HepG2 (cell line): ENCODE data around the gene SLX9. TPM values are rescaled to one million over a fixed set of nuclear protein-coding genes. Genes with fewer than 3 reads are reported as not detected.

Source experiments
- ATAC-seq: fragments of 200-7000 bp; cut with Tn5 transposase; 3 replicates; pipeline ENCODE4 v1.9.1; 2020; ENCODE audit warnings: mild to moderate bottlenecking, moderate library complexity
- BruUV-seq: library from RNA; stranded (reverse); fragments of 400-500 nt; replicated peaks from 2 replicates; lab custom pipeline; 2021; lab: Mats Ljungman, UMichigan
- CTCF ChIA-PET: fragments of 300-600 bp; formaldehyde crosslinking; extraction: SDS; loops from one replicate; lab custom pipeline; 2021; ENCODE audit warnings: low total read pairs, inconsistent platforms, low intra/inter-chr PET ratio; lab: Yijun Ruan, JAX
- POLR2A ChIA-PET: fragments of 350-600 bp; sonication (Branson Sonifier 250); formaldehyde crosslinking; loops from one replicate; lab custom pipeline; 2020; ENCODE audit warnings: antibody characterized with exemption, inconsistent platforms; lab: Yijun Ruan, JAX
- DNase-seq: peaks from one replicate; pipeline ENCODE4 v3.0.0-alpha.2; 2015; ENCODE audit warnings: low spot score
- FAIRE-seq: peaks from 3 replicates; lab custom pipeline; 2011; peaks lifted over from hg19 to GRCh38; lab: Jason Lieb, UNC
- H2AFZ ChIP-seq: one replicate; pipeline ENCODE4 v1.6.1; 2011; ENCODE audit warnings: low read length, inconsistent platforms
- H3K27ac ChIP-seq: fragments of 300-600 bp; 3 replicates; pipeline ENCODE4 v1.8.0; 2011; ENCODE audit warnings: mixed run types, mild to moderate bottlenecking, mixed read lengths, low read length, inconsistent platforms; ENCODE audit not compliant: insufficient read depth; ENCODE audit errors: extremely low read length
- H3K27me3 ChIP-seq, 2 experiments: fragments of 200-600 bp in 1 of 2; 2 replicates in 1 of 2; 3 replicates in 1 of 2; pipeline versions ENCODE4 v1.6.0 to v1.8.0; 2011; ENCODE audit warnings: low read length in 2 of 2, mild to moderate bottlenecking in 2 of 2, moderate library complexity in 2 of 2, inconsistent platforms in 1 of 2; ENCODE audit not compliant: insufficient read depth in 2 of 2, control insufficient read depth in 1 of 2
- H3K36me3 ChIP-seq, 2 experiments: fragments of 200-600 bp in 1 of 2; replicated peaks in 1 of 2; 2 replicates in 1 of 2; 3 replicates in 1 of 2; pipeline versions ENCODE4 v1.5.1 to v1.8.0; 2011; ENCODE audit warnings: low read length in 2 of 2, inconsistent platforms in 1 of 2; ENCODE audit not compliant: insufficient read depth in 2 of 2, control insufficient read depth in 1 of 2
- H3K4me1 ChIP-seq: 2 replicates; pipeline ENCODE4 v1.5.1; 2012; ENCODE audit warnings: low read length, inconsistent platforms; ENCODE audit not compliant: insufficient read depth
- H3K4me2 ChIP-seq: 2 replicates; pipeline ENCODE4 v1.6.0; 2011; ENCODE audit warnings: low read depth, low read length, inconsistent platforms
- H3K4me3 ChIP-seq, 3 experiments: fragments of 200-600 bp in 1 of 3; sonication (generic), shearing (Covaris generic) in 1 of 3; replicated peaks in 1 of 3; 2 replicates each; pipeline ENCODE4 v1.5.1; 2011 to 2016; ENCODE audit warnings: low read length in 3 of 3, inconsistent platforms in 2 of 3, low read depth in 2 of 3, mild to moderate bottlenecking in 2 of 3, control low read depth in 1 of 3, mixed read lengths in 1 of 3; ENCODE audit not compliant: insufficient read depth in 1 of 3
- H3K79me2 ChIP-seq: one replicate; pipeline ENCODE4 v1.6.1; 2011; ENCODE audit warnings: low read length, inconsistent platforms; ENCODE audit not compliant: insufficient read depth
- H3K9ac ChIP-seq: 2 replicates; pipeline ENCODE4 v1.6.0; 2011; ENCODE audit warnings: mild to moderate bottlenecking, low read depth, low read length, inconsistent platforms; ENCODE audit not compliant: insufficient read depth
- H3K9me3 ChIP-seq: 2 replicates; pipeline ENCODE4 v1.5.1; 2012; ENCODE audit warnings: mild to moderate bottlenecking, low read length
- H4K20me1 ChIP-seq: 2 replicates; pipeline ENCODE4 v1.6.0; 2011; ENCODE audit warnings: inconsistent platforms, mild to moderate bottlenecking, low read length, moderate library complexity; ENCODE audit not compliant: insufficient read depth
- EZH2 ChIP-seq: conservative IDR thresholded peaks from 2 replicates; pipeline ENCODE4 v1.6.1; 2012; ENCODE audit warnings: mild to moderate bottlenecking, low read depth, low read length, moderate library complexity
- JUNB ChIP-seq: sonication (generic); formaldehyde crosslinking; IDR thresholded peaks from 2 replicates; pipeline ENCODE4 v1.8.0; 2022; ENCODE audit warnings: missing genetic modification reagents, mild to moderate bottlenecking, borderline replicate concordance
- ONECUT2 ChIP-seq: sonication (generic); formaldehyde crosslinking; IDR thresholded peaks from 2 replicates; pipeline ENCODE4 v1.4.0; 2020; ENCODE audit warnings: missing genetic modification reagents
- POLR2A ChIP-seq, 2 experiments: IDR thresholded peaks; 2 replicates each; pipeline ENCODE4 v1.6.1; 2011; ENCODE audit warnings: low read depth in 2 of 2, low read length in 2 of 2, mild to moderate bottlenecking in 1 of 2, moderate library complexity in 1 of 2; ENCODE audit not compliant: insufficient read depth in 1 of 2
- RBFOX2 ChIP-seq: fragments of 200-400 bp; formaldehyde crosslinking; IDR thresholded peaks from 2 replicates; pipeline ENCODE4 v1.6.1; 2017; ENCODE audit warnings: low read depth, mild to moderate bottlenecking, low read length
- TAF1 ChIP-seq: sonication (generic); formaldehyde crosslinking; IDR thresholded peaks from 2 replicates; pipeline ENCODE4 v1.4.0; 2020; ENCODE audit warnings: missing genetic modification reagents
- ZNF263 ChIP-seq: sonication (generic); formaldehyde crosslinking; IDR thresholded peaks from 2 replicates; pipeline ENCODE4 v1.4.0; 2020; ENCODE audit warnings: missing genetic modification reagents
- ZNF382 ChIP-seq: sonication (generic); formaldehyde crosslinking; IDR thresholded peaks from 2 replicates; pipeline ENCODE4 v1.5.0; 2020; ENCODE audit warnings: missing genetic modification reagents, mild to moderate bottlenecking, borderline replicate concordance
- ZNF883 ChIP-seq: sonication (generic); formaldehyde crosslinking; IDR thresholded peaks from 2 replicates; pipeline ENCODE4 v1.5.1; 2020; ENCODE audit warnings: mild to moderate bottlenecking, missing genetic modification reagents; ENCODE audit errors: not compliant biosample characterization
- whole genome bisulfite sequencing: methylation state at CpG from one replicate; pipeline ENCODE4 v1.1.6; 2017; ENCODE audit warnings: low lambda C conversion rate; 5-methylcytosine and 5-hydroxymethylcytosine counted together
- in situ Hi-C: cut with HindIII; loops from 2 replicates; pipeline ENCODE4 v1.10.0; 2017; ENCODE audit warnings: low pct_unique_long_range_greater_than_20kb; ENCODE audit not compliant: extremely low pct_ligation_motif_present
- intact Hi-C: fragments of 100-400 bp; cut with micrococcal nuclease; formaldehyde crosslinking; loops from one replicate; pipeline ENCODE4 v1.10.0; 2022; ENCODE audit not compliant: unreplicated experiment
- polyA plus RNA-seq, 8 experiments: library from polyadenylated mRNA; depleted of rRNA in 3 of 8; stranded (reverse) in 7 of 8; unstranded in 1 of 8; fragments of >200 nt; fragmentation: Illumina TruSeq in 4 of 8; extraction: Trizol in 4 of 8; gene quantifications; 2 replicates each; pipeline versions ENCODE4 v1.2.1 to v1.2.3, GENCODE V29; 2011 to 2016; ENCODE audit warnings: low read depth in 4 of 8, missing spikeins in 1 of 8, mixed read lengths in 1 of 8; ENCODE audit not compliant: insufficient read depth in 1 of 8
- total RNA-seq, 5 experiments: library from RNA; depleted of rRNA; stranded (reverse); fragments of >200 nt; fragmentation: Illumina TruSeq; extraction: Trizol; gene quantifications; 2 replicates each; pipeline ENCODE4 v1.2.3, GENCODE V29; 2016; ENCODE audit warnings: low read depth in 1 of 5
- TF ChIP-seq, protein P1 (sequence below): sonication (generic); formaldehyde crosslinking; IDR thresholded peaks from 2 replicates; pipeline ENCODE4 v1.4.0; 2020; ENCODE audit warnings: missing genetic modification reagents
- TF ChIP-seq, protein P2 (sequence below): sonication (generic); formaldehyde crosslinking; IDR thresholded peaks from 2 replicates; pipeline ENCODE4 v1.5.1; 2020; ENCODE audit warnings: mild to moderate bottlenecking, missing genetic modification reagents, borderline replicate concordance
- TF ChIP-seq, protein P3 (sequence below): sonication (generic); formaldehyde crosslinking; IDR thresholded peaks from 2 replicates; pipeline ENCODE4 v1.4.0; 2020; ENCODE audit warnings: missing genetic modification reagents
- TF ChIP-seq, protein P4 (sequence below): sonication (generic); formaldehyde crosslinking; IDR thresholded peaks from 2 replicates; pipeline ENCODE4 v1.5.1; 2020; ENCODE audit warnings: missing genetic modification reagents, mild to moderate bottlenecking, borderline replicate concordance

Gene SLX9
- total and polyA plus RNA-seq, 2 of the 13 experiments (the other 11 are each of a cell fraction or from before 2014, with no cell fraction given) = 21.0 to 47.1 TPM

DNA sequence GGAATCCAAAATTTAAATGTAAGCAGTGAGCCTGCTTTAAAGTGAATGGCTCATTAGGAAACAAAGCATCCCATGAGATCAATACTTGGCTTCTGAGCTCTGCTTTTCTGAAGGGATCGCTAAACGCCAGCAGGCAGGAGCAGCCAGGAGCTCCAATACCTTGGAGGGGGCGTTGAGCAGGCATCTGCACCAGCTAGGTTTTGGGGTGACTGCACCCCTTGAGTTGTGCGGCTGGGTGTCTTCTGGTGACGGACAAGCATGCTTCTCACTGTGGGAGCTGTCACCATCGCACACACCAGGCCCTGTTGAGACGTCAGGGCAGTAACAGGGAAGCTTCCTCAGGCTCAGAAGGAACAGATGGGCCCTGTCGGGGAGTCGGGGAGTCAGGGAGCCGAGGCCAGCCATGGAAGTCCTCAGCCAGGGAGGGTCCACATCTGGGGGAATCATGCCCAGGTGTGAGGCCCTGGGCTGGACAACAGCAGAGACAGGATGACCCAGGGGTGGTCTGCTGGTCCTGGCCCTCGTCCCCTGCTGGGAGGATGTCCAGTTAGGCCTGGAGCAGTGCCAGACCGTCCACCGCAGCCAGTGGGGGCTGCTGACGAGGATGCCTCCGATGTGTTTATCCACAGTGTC, 76.7 kb downstream of the SLX9 start:
- Histone ChIP-seq H3K9ac (no peak overlapping the region), H3K4me1 (peaks cover 77% of the 10 kb centered on the region), H3K36me3 (no peaks in the 10 kb centered on the region), H3K9me3 (no peaks in the 10 kb centered on the region), H3K4me2 (no peak overlapping the region), H3K4me3 (no peak overlapping the region), H4K20me1 (no peaks in the 10 kb centered on the region), H3K79me2 (no peaks in the 10 kb centered on the region), H3K27me3 (peaks cover 0 to 16% of the 10 kb centered on the region in 2 experiments; a peak in 1 of 5 replicates), H3K27ac (no peak overlapping the region), H2AFZ (no peak overlapping the region)
- CTCF ChIA-PET = no interaction called here
- no TSS peak for BruUV-seq
- in situ Hi-C loops (no loop called here), intact Hi-C loops (loop anchor here (10.0 kb wide), 1 partner anchor 58 kb away; the partner anchor contains the start of gene ADARB1)
- DNase-seq (no peak), FAIRE-seq (no peak), ATAC-seq (no peak)
- WGBS = 55% methylated on average over 13 of the region's 15 CpGs
- POLR2A ChIA-PET = interaction anchor here (1.0 to 7.0 kb wide), 2 partner anchors 15 to 32 kb away, joined by 3 to 141 read pairs; no protein-coding TSS in a partner anchor
- no peak for TF ChIP-seq ZNF883 (CRISPR knock-in tag)
- TF ChIP-seq, protein P1, sequence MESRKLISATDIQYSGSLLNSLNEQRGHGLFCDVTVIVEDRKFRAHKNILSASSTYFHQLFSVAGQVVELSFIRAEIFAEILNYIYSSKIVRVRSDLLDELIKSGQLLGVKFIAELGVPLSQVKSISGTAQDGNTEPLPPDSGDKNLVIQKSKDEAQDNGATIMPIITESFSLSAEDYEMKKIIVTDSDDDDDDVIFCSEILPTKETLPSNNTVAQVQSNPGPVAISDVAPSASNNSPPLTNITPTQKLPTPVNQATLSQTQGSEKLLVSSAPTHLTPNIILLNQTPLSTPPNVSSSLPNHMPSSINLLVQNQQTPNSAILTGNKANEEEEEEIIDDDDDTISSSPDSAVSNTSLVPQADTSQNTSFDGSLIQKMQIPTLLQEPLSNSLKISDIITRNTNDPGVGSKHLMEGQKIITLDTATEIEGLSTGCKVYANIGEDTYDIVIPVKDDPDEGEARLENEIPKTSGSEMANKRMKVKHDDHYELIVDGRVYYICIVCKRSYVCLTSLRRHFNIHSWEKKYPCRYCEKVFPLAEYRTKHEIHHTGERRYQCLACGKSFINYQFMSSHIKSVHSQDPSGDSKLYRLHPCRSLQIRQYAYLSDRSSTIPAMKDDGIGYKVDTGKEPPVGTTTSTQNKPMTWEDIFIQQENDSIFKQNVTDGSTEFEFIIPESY (CRISPR knock-in tag) = 0 out of 2 replicates have a peak, but pooled peaks have one; percentile 19
- TF ChIP-seq ONECUT2 = no peak
- TF ChIP-seq, protein P2, sequence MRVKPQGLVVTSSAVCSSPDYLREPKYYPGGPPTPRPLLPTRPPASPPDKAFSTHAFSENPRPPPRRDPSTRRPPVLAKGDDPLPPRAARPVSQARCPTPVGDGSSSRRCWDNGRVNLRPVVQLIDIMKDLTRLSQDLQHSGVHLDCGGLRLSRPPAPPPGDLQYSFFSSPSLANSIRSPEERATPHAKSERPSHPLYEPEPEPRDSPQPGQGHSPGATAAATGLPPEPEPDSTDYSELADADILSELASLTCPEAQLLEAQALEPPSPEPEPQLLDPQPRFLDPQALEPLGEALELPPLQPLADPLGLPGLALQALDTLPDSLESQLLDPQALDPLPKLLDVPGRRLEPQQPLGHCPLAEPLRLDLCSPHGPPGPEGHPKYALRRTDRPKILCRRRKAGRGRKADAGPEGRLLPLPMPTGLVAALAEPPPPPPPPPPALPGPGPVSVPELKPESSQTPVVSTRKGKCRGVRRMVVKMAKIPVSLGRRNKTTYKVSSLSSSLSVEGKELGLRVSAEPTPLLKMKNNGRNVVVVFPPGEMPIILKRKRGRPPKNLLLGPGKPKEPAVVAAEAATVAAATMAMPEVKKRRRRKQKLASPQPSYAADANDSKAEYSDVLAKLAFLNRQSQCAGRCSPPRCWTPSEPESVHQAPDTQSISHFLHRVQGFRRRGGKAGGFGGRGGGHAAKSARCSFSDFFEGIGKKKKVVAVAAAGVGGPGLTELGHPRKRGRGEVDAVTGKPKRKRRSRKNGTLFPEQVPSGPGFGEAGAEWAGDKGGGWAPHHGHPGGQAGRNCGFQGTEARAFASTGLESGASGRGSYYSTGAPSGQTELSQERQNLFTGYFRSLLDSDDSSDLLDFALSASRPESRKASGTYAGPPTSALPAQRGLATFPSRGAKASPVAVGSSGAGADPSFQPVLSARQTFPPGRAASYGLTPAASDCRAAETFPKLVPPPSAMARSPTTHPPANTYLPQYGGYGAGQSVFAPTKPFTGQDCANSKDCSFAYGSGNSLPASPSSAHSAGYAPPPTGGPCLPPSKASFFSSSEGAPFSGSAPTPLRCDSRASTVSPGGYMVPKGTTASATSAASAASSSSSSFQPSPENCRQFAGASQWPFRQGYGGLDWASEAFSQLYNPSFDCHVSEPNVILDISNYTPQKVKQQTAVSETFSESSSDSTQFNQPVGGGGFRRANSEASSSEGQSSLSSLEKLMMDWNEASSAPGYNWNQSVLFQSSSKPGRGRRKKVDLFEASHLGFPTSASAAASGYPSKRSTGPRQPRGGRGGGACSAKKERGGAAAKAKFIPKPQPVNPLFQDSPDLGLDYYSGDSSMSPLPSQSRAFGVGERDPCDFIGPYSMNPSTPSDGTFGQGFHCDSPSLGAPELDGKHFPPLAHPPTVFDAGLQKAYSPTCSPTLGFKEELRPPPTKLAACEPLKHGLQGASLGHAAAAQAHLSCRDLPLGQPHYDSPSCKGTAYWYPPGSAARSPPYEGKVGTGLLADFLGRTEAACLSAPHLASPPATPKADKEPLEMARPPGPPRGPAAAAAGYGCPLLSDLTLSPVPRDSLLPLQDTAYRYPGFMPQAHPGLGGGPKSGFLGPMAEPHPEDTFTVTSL (CRISPR knock-in tag) = peak; percentile 16; the same call in 1 of the 2 replicates
- no peak for TF ChIP-seq RBFOX2
- no peak for TF ChIP-seq ZNF263 (CRISPR knock-in tag)
- TF ChIP-seq, protein P3, sequence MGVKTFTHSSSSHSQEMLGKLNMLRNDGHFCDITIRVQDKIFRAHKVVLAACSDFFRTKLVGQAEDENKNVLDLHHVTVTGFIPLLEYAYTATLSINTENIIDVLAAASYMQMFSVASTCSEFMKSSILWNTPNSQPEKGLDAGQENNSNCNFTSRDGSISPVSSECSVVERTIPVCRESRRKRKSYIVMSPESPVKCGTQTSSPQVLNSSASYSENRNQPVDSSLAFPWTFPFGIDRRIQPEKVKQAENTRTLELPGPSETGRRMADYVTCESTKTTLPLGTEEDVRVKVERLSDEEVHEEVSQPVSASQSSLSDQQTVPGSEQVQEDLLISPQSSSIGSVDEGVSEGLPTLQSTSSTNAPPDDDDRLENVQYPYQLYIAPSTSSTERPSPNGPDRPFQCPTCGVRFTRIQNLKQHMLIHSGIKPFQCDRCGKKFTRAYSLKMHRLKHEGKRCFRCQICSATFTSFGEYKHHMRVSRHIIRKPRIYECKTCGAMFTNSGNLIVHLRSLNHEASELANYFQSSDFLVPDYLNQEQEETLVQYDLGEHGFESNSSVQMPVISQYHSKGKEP (CRISPR knock-in tag) = no peak
- TF ChIP-seq POLR2A (IDR thresholded peaks at IDR 0.05; ENCODE audit: insufficient read depth in 1 of 2, low read depth in 2 of 2, low read length in 2 of 2) = no peak
- no peak for TF ChIP-seq JUNB (CRISPR knock-in tag)
- no peak for TF ChIP-seq EZH2
- TF ChIP-seq ZNF382 (CRISPR knock-in tag) = no peak
- no peak for TF ChIP-seq TAF1
- TF ChIP-seq, protein P4, sequence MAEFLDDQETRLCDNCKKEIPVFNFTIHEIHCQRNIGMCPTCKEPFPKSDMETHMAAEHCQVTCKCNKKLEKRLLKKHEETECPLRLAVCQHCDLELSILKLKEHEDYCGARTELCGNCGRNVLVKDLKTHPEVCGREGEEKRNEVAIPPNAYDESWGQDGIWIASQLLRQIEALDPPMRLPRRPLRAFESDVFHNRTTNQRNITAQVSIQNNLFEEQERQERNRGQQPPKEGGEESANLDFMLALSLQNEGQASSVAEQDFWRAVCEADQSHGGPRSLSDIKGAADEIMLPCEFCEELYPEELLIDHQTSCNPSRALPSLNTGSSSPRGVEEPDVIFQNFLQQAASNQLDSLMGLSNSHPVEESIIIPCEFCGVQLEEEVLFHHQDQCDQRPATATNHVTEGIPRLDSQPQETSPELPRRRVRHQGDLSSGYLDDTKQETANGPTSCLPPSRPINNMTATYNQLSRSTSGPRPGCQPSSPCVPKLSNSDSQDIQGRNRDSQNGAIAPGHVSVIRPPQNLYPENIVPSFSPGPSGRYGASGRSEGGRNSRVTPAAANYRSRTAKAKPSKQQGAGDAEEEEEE (CRISPR knock-in tag) = no peak
